HuH-7 (cell line): ENCODE data around the gene PTH2R.
"Not testable (repeated sequence)": the region's sequence is repeated elsewhere in the genome, so short reads cannot be mapped to it uniquely, and the experiment has no call there.

Experiments
- DNase-seq: peaks from one replicate; pipeline ENCODE4 v3.0.0; 2011; ENCODE audit warnings: low spot score

Gene PTH2R

DNA sequence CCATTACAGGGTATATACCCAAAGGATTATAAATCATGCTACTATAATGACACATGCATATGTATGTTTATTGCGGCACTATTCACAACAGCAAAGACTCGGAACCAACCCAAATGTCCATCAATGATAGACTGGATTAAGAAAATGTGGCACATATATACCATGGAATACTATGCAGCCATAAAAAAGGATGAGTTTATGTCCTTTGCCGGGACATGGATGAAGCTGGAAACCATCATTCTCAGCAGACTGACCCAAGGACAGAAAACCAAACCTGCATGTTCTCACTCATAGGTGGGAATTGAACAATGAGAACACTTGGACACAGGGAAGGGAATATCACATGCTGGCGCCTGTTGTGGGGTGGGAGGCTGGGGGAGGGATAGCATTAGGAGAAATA, 9.8 kb upstream of the PTH2R start:
- not testable (repeated sequence) for DNase-seq

DNA sequence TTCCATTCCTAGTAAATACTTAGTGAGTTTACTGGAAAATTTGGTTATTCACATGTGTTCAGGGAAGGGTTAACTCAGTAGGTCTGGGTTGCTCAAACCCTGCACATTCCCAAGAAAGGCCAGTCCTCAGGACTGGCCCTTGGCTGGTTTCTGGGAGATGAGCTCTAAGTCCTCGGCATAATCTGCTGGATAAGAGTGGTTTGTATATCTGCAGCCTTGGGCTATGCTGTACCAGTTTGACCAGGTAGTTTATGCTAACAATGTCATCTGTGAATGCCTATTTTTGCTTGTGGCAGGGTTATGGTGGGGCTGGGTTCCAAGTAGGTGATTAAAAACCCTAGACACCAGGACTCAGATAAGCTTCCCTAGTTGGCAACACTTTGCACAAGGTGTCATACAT, 7.4 kb upstream of the PTH2R start:
- no peak for DNase-seq

DNA sequence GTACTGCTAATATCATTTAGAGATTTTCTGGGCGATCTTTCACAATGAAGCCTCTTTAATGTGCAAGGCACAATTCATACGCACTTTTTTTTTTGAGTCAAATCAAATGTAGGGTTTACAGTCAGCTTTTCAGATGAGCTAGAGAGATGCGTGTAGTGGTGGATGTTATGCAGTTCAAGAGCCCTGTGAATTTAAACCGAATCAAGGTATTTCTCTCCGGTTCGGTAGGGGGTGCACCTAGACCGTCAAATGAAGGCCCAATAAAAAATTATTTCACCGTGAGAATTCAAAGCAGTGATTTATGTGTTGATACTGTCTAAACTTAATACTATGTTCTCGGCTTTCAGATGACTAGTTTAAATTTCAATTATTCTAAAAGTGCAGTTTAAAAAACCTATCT, 1.1 kb downstream of the PTH2R start:
- peak; percentile 26 for DNase-seq

DNA sequence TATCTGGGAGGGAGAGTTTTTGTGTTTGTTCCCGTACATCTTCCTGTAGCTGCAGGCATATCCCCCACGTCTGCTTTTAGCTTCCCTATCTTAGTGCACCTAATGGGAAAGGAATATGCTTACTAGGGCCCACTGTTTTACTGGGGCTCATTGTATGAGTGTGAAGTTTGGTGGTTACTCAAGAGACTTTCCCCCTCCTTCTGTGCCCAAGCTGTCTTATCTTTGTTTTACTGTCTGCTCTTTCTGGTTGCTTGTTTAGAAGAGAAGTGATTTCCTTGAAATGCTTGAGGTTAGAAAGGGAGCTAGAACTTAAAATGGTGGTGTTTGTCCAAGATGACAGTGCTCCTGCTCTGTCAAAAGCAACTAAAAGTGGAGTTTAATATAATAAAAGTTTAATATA, 7.3 kb downstream of the PTH2R start:
- no peak for DNase-seq

DNA sequence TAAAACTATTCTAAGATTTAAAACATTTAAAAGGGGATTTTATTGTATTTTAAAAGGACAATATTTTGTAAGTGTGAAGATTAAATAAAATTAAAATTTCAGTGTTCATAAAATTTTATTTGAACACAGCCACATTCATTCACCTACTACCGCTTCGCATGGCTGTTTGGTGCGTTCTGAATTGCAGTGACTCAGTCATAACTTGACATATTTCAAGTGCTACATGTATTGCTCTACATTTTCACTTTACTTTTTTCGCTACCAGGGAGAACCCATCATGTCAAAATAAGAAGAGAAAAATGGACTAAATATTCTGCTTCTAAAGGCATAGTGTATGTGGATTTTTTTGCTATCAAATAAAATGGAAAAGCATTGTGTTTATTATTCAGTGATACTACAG, 8.7 kb downstream of the PTH2R start:
- no peak for DNase-seq

DNA sequence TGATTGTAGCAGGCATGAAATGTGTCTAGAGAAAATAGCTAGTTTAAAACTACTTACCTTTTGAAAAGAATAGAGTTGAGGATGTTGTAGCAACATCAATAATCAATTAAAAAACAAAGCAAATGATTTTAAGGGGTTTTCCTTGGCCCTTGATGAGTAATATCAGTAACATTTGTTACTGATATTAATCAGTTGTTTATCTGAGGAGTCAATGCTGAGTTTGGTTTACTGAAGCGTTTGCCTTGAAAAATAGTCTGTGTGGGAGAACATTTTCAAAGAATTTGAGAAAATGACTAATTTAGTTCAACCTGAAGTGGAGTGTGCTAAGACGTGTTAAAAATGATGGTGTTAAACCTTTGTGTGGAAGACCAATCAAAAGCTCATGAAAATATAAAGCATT, 9.3 kb downstream of the PTH2R start:
- no peak for DNase-seq

DNA sequence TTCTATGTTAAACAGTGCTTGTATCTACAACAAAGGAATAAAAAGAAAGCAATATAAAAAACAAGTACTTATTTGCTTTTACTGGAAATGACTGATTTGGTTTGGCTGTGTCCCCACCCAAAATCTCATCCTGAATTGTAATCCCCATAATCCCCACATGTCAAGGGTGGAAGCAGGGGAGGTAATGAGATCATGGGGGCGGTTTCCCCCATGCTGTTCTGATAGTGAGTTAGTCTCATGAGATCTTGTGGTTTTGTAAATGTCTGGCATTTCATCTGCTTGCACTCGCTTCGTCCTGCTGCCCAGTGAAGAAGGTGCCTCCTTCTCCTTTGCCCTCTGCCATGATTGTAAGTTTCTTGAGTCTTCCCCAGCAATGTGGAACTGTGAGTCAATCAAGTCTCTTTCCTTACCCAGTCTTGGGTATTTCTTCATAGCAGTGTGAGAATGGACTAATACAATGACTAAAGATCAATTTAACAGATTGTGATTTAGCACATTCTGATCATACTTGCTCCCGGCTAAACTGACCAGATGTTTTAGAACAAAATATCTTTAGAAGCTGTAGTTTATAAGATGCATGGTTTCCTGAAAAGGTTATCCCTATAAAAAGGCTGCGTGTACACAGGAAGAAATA, 19.9 kb downstream of the PTH2R start:
- no peak for DNase-seq

DNA sequence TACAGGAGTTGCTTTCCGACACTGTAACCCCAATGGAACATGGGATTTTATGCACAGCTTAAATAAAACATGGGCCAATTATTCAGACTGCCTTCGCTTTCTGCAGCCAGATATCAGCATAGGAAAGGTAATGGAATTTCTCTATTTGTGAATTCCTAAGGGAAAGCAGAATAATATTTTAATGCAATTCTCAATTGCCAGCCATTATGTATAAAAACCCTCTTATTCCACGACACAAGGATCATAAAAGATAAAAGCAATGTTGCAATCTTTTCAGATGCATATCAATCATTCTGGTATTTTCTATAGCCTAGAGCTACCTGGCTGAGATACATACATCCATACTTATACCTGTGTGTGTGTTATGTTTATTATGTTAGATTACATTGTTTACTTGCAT, 31.2 kb downstream of the PTH2R start:
- no peak for DNase-seq

DNA sequence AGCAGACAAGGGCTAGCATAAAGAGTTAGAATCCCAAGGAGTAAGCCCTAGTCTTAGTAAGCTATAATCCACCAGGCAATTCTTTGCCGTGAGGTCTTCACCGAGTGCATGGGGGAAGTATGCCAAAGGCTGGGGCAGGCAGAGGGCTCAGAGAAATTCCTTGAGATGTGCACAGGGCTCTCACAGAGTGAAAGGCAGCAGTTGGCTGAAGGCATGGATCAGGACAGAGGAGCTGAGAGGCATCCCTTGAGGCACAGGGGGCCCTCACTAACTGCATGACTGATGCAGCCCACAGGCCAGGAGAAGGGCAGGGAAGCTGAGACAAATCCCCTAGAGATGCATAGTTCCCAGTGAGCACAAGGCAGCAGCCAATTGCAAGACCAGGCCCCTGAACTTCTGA, 34.1 kb downstream of the PTH2R start:
- no peak for DNase-seq

DNA sequence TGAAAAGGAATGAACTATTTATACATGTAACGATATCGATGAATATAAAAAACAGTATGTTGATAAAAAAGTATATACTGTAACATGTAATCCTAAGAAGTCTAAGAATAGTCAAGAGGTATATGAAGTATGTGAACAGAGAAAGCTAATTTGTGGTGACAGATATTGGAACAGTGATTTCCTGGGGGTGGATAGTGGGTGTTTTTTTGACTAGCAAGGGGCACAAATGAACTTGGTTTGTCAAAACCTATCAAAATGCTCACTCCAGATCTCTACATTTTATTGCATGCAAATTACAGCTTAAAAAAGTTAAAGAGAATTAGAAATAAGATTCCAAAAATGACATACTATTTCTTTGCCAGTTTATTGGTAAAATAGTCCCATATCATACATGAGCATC, 35.4 kb downstream of the PTH2R start:
- DNase-seq = no peak

DNA sequence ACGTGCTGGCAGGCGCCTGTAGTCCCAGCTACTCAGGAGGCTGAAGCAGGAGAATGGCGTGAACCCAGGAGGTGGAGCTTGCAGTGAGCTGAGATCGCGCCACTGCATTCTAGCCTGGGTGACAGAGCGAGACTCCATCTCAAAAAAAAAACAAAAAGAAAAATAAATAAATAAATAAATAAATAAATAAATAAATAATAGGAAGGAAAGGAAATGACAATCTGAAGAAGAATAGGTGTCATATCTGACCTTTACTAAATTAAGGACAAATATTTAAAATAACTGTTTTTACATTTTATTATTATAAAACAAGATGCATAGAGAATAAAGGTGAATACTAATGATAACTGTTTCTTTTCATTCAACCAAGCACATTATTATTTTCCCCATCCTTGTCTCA, 40.9 kb downstream of the PTH2R start:
- not testable (repeated sequence) for DNase-seq

DNA sequence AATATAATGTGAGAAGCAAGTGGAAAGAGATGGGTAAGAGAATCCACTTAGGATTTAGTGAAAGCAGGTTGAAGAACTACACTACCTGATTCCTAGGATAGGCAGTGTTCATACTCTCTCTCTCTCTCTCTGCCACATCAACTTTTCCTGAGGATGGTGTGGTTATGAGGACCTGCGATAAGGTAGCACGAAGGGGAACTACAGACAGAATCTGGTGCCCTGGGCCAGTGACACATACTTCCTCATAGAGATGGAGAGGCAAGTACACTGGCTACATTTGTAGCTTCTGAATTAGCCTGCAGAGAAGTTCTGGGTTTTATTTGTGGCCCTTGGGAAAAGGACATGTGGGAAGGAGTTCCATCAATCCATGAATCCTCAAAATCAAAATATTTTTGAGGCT, 44.5 kb downstream of the PTH2R start:
- DNase-seq = no peak

DNA sequence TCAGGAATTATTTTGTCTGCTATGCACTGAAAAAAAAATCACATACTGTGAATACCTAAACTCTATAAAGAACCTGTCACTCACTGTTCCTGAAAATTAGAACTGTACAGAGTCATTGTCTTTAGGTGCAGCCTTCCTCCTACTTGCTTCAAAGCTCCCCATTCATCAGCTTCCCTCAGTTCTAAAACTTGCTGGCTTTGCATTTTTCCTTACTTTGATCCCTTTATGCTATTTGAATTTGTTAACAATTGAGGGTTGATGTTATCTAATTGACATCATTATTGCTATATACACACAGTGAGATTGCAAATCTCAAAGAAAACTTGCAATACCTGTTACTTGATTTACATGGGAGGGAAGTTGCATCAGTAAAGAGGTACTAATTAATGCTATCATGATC, 48.3 kb downstream of the PTH2R start:
- DNase-seq = no peak

DNA sequence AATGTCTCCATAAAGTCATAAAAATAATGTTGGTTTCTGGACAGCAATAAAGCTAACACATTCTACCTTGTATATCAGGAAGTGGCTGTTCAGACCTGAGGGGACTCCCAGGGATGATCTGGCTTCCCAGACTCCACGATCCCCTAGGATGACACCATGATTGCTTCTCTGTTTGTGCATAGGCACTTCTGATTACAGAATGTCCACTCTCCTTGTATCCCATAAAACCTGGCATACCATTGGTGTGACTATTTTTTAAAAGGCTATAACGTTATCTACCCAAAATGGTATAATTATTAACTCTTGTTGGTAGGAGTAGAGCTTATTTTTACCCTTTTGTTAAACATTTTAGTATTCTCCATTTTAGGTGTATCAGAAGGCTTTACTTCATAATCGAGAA, 57.1 kb downstream of the PTH2R start:
- no peak for DNase-seq

DNA sequence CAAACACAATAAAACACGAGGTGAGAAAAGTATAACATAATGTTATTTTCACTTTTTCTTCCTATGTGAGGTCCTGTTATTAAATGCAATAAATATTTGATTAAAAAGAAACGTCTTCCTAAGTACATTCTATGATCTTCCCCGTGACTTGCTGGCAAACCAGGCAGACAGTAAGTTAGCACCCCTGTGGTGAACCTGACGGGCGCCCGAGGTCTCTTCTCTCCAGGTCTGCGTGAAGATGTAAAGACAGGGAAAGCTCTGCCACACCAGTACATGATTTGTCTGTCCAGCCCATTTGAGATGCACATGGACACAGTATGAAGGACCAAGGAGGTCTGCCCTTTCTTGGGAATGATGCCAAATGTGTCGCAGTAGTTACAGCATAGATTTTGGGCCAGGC, 57.6 kb downstream of the PTH2R start:
- DNase-seq = no peak

DNA sequence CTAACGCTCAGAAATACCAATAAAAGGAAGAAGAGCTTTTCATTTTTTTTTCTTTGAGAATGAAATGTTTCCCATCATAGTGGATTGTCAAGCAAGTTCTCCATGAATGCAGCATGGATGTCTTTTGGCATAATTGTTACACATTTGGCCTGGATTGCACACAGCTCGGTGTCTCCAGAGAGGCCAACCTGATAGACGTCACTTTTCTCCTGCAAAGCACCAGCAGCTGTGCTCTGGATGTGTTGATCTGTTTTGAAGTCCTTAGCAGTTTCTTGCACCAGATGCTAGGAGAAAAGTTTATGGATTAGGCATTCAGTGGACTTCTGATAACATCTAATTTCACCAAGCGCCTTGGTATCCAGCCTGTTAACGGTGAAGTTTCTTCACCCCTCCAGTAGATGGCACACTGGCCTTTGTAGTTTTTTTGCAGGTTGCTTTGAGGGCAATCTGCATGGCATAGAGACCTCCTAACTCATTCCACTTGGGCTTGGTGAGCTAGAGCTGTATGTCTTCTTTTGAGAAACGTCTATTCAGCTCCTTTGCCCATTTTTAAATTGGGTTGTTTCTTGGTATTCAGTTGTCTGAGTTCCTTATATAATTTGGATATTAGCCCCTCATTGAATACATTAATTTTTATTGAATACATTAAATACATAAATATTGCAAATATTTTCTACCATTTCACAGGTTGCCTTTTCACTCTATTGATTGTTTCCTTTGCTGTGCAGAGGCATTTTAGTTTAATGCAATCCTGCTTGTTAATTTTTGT, 59.7 kb downstream of the PTH2R start:
- DNase-seq = peak; percentile 33

DNA sequence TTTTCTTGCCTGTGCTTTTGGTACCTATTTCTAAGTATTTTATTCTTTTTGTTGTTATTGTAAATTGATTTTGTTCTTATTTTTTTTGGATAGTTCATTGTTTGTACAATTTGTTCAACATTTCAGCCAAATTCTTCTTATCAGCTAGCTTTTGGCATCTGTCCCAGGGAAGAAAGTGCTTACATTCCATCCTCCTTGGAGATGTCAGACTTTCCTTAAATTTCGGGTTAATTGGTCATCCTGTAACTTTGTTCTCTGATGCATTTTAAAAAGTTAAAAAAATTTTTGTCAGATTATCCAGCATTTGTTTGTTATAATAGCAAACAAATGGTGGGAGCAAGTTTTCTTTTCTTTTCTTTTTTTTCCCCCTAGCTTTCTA, 60.3 kb downstream of the PTH2R start:
- DNase-seq = no peak

DNA sequence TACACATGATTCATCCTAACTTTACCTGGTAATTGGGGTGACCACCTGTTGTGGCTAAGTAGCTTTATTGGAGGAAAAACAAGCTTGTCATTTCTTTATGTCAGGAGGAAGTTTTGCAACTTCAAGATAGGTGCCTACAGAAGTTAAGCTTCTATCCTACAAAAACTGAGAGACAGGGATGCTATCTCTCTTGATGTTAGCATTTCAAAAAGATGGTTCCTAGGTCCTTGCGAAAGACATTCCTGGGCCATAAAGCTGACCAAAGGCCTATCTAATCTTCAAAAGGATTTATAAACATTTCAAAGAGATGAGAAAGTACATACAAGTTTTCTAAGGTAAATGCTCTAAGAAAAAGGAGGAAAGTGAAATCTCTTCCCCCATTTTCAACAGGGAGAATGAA, 61.0 kb downstream of the PTH2R start:
- no peak for DNase-seq

DNA sequence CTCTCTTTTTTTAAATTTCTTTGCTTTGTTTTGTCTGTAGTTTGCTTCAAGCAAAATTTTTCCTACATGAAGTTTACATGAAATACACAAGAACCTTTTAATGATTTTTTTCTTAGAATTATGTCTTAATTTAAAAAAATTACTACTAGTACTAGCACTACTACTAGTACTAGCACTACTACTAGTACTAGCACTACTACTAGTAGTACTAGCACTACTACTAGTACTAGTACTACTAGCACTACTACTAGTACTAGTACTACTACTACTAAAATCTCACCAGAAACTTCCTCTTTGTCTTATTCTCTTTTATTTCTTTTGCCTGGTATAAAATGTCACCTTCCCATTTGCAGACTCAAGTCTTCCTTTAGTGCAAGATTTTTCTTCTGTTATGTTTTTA, 71.1 kb downstream of the PTH2R start:
- DNase-seq = no peak

DNA sequence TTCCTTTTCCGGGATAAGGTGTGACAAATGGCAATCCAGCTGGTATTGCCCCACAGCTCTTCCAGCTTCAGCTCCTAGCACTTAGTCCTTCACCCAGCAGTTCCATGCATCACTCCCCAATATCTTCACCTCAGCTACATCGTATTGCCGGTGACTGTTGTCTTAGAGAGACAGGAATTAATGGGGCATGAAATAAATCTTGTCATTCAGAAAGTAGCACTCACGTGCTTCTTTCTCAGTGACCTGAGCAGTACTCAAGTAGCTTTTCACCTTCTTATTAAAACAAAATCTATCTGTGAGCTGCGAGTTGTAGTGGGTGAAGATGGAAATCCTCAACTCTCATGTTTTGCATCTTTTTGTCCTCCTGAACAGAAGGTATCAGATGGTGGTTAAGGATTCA, 72.8 kb downstream of the PTH2R start:
- DNase-seq = no peak

DNA sequence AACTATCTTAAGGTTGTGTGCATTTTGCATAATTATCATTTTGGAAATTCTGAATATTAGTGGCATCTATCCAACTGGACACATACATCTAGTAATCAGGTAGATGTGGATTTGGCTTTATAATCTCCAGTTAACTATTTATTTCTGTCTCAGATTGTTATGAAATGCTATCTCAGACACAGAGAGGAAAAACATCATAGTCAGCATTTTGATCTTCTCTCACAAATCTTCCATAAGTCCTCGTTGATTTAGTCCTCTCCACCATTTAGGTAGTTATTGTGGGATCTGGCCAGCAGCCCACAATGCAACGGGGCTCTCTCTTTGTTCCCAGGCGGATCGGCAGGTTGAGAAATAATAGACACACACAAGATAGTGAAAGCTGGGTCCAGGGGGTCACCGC, 75.4 kb downstream of the PTH2R start:
- DNase-seq = not testable (repeated sequence)

DNA sequence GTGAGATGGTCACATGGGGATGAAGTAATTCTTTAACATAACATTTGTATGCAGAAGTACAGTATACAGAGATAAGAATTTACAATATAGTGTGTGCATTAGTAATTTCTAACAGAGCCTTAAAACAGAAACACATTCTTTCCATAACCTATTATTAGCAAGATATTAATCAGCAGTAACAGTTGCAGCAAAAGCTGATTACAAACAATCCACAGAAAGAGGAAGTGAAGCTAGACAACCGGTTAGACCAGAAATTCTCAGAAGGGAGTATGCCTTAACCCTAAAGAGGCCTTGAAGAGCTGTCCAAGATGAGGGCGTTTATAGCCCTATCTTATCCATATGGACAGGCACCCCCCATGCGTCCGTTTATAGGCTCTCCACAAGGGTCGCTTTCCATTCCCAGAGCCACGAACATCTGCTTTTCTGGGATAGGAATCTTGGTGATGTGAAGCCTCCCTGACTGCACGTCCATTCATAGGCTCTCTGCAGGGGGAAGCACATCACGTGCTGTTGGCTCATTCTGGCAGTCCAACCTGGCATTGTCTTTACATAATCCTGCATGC, 75.9 kb downstream of the PTH2R start:
- DNase-seq = not testable (repeated sequence)

DNA sequence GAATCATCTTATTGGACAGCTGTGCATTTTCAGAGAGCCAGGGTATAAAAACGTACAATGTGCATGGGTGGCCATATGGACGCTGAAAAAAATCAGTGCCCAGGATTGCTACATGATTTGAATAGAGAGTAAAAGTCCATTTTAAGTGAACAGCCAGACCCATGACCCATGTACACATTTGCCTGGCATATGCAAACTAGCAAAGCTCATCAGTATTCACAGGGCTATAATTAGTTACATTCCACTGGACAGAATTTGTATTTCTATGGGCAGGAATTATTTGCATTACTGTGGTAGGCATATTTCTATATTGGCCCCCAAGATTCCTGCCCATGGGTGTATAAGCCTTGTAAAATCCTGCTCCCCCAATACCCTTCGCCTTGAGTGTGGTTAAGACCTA, 78.8 kb downstream of the PTH2R start:
- no peak for DNase-seq
